ENCODE data around the gene KRT26. TPM values are rescaled to one million over a fixed set of nuclear protein-coding genes. Genes with fewer than 3 reads are reported as not detected.

Gene KRT26, protein sequence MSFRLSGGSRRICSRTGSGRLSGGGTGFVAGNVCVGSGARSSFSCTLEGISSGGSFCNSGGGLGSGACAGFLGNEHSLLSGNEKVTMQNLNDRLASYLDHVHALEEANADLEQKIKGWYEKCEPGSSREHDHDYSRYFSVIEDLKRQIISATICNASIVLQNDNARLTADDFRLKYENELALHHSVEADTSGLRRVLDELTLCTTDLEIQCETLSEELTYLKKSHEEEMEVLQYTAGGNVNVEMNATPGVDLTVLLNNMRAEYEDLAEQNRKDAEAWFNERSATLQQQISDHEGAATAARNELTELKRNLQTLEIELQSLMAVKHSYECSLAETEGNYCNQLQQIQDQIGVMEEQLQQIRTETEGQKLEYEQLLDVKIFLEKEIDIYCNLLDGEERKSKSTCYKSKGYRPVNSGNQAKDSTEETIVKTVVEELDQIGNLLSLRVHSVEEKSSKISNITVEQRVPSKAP
- total RNA-seq: not detected

DNA sequence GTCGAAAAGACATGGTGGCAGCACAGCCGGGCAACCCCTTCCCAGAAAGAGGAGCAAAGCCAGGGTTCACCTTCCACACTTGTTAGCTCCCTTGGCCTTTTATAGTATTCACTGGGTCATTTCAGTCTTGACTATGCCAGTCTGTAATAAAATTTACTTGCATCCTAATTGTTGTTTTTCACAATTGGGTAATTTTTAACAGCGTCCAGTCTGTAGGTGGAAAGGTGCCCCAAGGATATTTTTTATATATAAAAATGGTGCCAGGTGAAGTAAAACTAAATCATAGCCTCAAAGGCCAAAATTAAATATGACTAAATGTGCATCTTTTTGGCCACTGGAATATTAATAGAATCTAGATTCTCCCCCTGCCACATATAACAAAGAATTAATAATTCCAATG is at the start of gene KRT26:
TSS of gene KRT26 (minus strand) at position 101 of the 400 bp plus-strand sequence. CDS start at position 13, 88 bp downstream.
- no peak for TF ChIP-seq CTCF (IDR thresholded peaks at IDR 0.05)
- H3K4me1 ChIP-seq (ENCODE audit: control insufficient read depth in 1 of 2, low read depth in 2 of 2): no peaks in the 10 kb centered on the region
- no peaks in the 10 kb centered on the region for H3K9me3 ChIP-seq
- no peak for DNase-seq (ENCODE audit: low spot score)
- no peaks in the 10 kb centered on the region for H3K27me3 ChIP-seq (replicated peaks; ENCODE audit: insufficient read depth)
- no peak for ATAC-seq (ENCODE audit: insufficient number of reproducible peaks, low FRiP score, low read depth)
- no peak within 1 kb of the TSS for H3K27ac ChIP-seq
- H3K36me3 ChIP-seq: no peaks in the 10 kb centered on the region
- H3K4me3 ChIP-seq: no peak within 1 kb of the TSS

DNA sequence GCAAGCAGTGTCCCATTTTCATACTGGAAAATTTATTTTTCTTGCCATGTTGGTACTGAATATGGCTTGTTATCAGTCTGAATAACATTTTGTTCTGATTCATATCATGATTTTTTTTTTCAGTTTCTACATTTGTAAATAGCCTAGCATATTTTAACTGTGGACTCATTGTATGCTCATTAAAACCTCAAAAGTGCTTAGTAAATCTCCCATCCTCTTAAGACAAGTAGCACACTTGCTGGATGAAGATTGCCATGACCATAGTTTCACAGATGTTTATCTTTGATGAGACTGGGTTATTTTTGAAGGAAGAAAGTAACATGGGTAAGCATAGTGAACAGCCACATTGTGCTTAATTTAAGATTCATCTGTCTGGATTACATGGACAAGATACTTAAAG is 49.5 kb upstream of the KRT26 start:
- no peak overlapping the region for H3K4me3 ChIP-seq
- peaks cover 4% of the 10 kb centered on the region for H3K36me3 ChIP-seq
- no peaks in the 10 kb centered on the region for H3K9me3 ChIP-seq
- H3K27me3 ChIP-seq (replicated peaks; ENCODE audit: insufficient read depth): no peaks in the 10 kb centered on the region
- no peak for TF ChIP-seq CTCF (IDR thresholded peaks at IDR 0.05)
- DNase-seq (ENCODE audit: low spot score): no peak
- no peak for ATAC-seq (ENCODE audit: insufficient number of reproducible peaks, low FRiP score, low read depth)
- peak overlapping the region in 1 of 2 donors; percentile 0 for H3K27ac ChIP-seq
- H3K4me1 ChIP-seq (ENCODE audit: control insufficient read depth in 1 of 2, low read depth in 2 of 2): peaks cover 8 to 44% of the 10 kb centered on the region in 2 donors

- DNase-seq (ENCODE audit: low spot score): no peak
- Histone ChIP-seq H3K36me3 (peaks cover 4% of the 10 kb centered on the region), H3K4me3 (no peak overlapping the region), H3K27ac (peak overlapping the region in 1 of 2 donors; percentile 3), H3K27me3 (replicated peaks; ENCODE audit: insufficient read depth) (no peaks in the 10 kb centered on the region), H3K9me3 (no peaks in the 10 kb centered on the region), H3K4me1 (ENCODE audit: control insufficient read depth in 1 of 2, low read depth in 2 of 2) (peaks cover 8 to 44% of the 10 kb centered on the region in 2 donors)
- no peak for TF ChIP-seq CTCF (IDR thresholded peaks at IDR 0.05)
- no peak for ATAC-seq (ENCODE audit: insufficient number of reproducible peaks, low FRiP score, low read depth)
These were observed 48.3 kb upstream of the KRT26 start for GRCh38 chr17:40820228-40820838.

- DNase-seq (ENCODE audit: low spot score) (no peak), ATAC-seq (ENCODE audit: insufficient number of reproducible peaks, low FRiP score, low read depth) (no peak)
- Histone ChIP-seq H3K4me3 (peak overlapping the region; percentile 81), H3K9me3 (no peaks in the 10 kb centered on the region), H3K27ac (peak overlapping the region; percentile 80 to 89), H3K4me1 (ENCODE audit: control insufficient read depth in 1 of 2, low read depth in 2 of 2) (peaks cover 8 to 44% of the 10 kb centered on the region in 2 donors), H3K27me3 (replicated peaks; ENCODE audit: insufficient read depth) (no peaks in the 10 kb centered on the region), H3K36me3 (peaks cover 4% of the 10 kb centered on the region)
- TF ChIP-seq CTCF (IDR thresholded peaks at IDR 0.05): no peak
These were observed 47.6 kb upstream of the KRT26 start for GRCh38 chr17:40819528-40820125.

Measured in thoracic aorta (tissue), 2 donors.